Measurements from ENCODE around the gene CA9.
A peak's percentile ranks its signal among the peaks of the same experiment; 100 is the strongest.

DNA sequence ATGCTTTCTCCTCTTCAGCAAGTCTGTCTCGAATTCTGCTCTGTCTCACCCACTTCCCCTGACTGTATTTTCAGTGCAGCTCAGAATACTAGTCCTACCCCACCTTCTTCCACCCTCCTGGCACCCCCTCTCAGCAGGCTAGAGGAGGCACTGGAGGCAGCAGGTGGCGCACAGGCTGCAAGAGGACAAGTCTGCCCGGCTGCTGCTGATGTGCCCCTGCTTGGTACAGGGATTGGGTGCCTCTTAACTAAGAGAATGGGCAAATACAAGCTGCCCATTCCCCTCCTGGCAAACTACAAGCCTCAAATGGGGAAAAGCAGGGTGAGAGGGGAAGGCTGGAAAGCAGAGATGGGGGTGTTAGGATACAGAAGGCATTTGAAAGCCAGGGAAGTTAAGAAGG lies 53.2 kb downstream of the CA9 start:
- TF ChIP-seq EGR1 (IDR thresholded peaks at IDR 0.05) (no peak), TCF12 (IDR thresholded peaks at IDR 0.05; ENCODE audit: low read depth) (no peak), RAD21 (IDR thresholded peaks at IDR 0.05; ENCODE audit: low read depth) (0 out of 2 replicates have a peak, but pooled peaks have one; percentile 7), NFIC (IDR thresholded peaks at IDR 0.05) (no peak), FOXM1 (IDR thresholded peaks at IDR 0.05; ENCODE audit: borderline replicate concordance, low read depth) (no peak), TEAD4 (IDR thresholded peaks at IDR 0.05) (no peak)
- TF ChIP-seq, protein P1, sequence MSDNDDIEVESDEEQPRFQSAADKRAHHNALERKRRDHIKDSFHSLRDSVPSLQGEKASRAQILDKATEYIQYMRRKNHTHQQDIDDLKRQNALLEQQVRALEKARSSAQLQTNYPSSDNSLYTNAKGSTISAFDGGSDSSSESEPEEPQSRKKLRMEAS (IDR thresholded peaks at IDR 0.05): no peak
